GM08714 (cell line): ENCODE data around the gene HSPA1L.

Experiments used
- H3K4me3 ChIP-seq: fragments of 200-500 bp; sonication (Bioruptor generic); 2 replicates; pipeline ENCODE4 v1.5.1; 2014; ENCODE audit warnings: mild to moderate bottlenecking, low read length, inconsistent platforms
- ZNF274 ChIP-seq: IDR thresholded peaks from 2 replicates; pipeline ENCODE4 v1.6.1; 2012; ENCODE audit warnings: mild to moderate bottlenecking, low read depth, low read length

HSPA1L gene

GRCh38 chr6:31792090-31792374, 23.1 kb downstream of the HSPA1L start:
- H3K4me3 ChIP-seq = no peak overlapping the region
- no peak for TF ChIP-seq ZNF274

DNA sequence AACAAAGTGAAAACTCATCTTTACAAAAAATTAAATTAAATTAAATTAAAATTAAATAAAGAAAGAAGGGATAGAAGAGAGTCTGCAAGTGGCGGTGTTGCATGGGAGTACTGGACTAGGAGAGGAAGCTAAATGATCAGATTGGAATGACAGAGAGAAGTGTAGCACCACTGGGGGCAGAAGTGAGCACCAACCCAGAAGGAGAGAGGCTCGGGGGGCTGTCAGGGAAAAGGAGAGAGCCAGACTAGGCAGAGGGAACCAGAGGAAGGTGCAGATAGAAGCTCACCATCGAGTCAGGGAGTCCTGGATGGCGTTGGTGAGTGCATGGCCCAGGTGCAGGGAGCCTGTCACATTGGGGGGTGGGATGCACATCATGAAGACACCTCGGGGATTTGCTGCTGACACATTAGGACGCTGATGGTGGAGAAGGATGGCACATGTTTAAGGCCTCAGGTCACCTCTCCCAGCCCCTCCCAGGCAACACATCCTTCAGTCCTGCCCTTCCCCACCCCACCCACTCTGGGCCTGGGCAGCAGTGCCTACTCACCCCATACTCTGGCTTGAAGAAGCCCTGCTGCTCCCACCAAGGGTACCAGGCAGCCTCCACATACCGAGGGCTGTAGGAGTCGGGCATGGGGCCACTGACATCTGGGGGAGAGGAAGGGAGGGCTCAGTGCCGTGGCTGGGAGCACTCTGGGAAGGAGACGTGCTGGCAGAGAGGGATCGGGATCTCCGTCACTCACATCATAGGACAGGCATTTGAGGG, 23.6 kb downstream of the HSPA1L start:
- H3K4me3 ChIP-seq = no peak overlapping the region
- TF ChIP-seq ZNF274 = no peak

DNA sequence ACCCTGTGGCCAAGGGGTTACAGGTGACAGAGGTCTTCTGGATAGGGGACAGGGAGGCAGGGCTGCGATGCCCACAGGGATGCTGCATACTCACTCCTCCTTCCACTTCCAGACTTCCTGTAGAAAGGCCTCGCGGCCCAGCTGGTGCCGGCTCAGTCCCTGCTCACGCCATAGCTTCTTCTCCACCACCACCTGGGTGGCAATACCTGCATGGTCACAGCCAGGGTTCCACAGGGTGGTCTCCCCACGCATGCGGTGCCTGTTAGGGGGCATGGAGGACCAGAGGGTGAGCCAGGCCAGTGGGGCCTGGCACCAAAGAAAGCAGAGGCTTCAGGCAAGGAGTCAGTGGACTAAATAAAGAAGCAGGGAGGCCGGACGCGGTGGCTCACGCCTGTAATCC, 29.6 kb downstream of the HSPA1L start:
- no peak overlapping the region for H3K4me3 ChIP-seq
- TF ChIP-seq ZNF274 = no peak

DNA sequence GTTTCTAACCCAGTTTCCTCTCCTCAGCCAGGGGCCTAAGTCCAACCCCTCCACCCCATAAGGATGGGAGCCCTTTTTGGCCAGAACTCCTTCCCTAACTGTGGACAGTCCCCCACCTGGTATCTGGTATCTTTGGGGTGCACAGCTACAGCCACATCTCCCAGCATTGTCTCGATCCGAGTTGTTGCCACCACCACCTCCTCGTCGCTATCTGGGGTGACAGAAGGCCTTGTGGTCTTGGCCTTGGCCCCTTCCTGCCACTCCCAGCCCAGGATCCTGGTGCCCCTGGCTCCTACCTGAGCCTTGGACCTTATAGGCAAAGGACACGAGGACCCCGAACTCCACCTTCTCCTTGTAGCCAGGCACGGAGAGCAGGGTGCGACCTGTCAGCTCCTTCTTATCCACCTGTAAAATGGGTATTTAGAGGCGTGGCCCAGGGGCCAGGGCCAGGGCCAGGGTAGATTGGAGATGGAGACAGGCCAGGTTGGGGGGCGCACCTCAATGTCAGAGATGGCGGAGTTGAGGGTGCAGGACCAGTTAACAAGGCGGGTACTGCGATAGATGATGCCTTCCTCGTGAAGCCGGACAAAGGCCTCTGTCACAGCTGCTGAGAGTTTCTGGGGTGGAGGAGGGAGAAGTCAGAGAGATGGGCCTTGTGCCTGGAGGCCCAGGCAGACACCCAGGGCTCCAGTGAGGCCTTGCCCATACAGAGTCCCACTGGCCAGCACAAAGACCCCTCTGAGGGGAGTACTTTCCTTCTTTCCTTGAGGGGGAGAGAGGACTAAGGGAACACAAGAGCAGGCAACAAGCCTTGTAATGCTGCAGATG, 30.8 kb downstream of the HSPA1L start:
- H3K4me3 ChIP-seq = no peak overlapping the region
- no peak for TF ChIP-seq ZNF274

DNA sequence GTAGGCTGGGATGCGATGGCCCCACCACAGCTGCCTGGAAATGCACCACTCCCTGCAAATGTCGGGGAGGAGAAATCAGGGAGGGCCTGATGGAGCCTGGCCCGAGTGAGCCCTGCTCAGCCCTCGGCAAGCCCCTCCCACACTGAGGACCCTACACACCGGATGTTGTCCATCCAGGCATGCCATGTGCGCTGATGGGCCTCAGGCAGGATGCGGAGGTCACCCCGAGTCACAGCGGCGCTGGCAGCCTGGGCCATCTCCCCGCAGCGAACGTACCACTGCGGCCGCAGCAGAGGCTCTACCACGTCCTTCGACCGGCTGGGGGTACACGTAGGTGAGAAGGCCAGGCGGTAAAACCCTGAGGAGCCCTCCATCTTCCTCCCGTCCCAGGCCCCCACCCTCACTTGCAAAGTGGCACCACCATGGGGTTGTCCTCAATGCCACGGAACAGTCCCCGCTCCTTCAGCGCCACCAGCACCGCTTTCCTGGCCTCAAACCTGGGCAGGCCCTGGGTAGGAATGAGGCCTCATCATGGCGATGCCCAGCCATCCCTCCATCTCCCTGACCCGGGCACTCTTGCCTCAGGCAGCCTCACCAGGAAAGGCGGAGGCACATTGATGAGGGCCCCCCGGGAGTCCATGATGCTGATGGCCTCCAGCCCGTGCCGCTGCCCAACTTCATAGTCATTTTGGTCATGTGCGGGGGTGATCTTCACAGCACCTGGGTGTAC, 32.8 kb downstream of the HSPA1L start:
- no peak for TF ChIP-seq ZNF274
- no peak overlapping the region for H3K4me3 ChIP-seq

DNA sequence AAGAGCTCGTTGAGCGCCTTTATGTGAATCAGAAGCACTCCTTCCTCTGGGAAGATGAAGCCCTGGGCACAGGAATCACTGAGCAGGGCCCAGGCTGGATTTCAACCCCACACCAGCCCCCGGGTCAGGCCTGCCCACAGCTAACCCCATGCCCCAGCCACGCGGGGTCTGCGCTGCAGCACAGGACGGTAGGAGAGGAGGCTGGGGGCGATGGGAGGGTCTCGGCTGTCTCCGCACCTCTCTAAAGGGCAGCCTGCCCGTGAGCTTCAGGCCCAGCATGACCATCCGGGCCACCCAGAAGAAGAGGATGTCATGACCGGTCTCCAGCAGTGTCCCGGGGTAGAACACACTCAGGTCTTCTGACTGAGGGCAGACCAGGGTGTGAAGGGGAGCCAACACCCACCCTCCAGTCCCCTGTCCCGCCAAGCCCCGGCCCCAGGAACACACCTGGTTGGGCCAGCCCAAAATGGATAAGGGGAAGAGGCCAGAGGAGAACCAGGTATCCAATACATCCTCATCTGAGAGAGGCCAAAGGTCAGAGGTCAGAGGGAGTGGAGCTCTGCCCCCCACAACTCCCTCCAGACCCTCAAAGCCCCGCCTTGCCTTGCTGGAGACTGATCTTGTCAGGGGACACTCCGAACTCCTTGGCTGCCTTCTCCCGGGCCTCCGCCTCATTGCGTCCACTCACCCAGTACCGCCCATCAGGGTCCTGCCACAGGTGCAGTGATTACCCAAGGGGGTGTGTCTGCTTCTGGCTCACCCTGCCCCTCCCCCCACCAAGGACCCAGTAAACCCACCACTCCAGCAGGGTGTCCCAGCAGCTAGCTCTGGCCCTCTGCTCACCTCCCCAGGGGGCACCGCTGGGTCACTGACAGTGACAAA, 33.6 kb downstream of the HSPA1L start:
- no peak overlapping the region for H3K4me3 ChIP-seq
- TF ChIP-seq ZNF274 = no peak

- TF ChIP-seq ZNF274 = no peak
- no peak overlapping the region for H3K4me3 ChIP-seq
These were observed 34.4 kb downstream of the HSPA1L start for GRCh38 chr6:31780507-31781243.

- H3K4me3 ChIP-seq = no peak overlapping the region
- no peak for TF ChIP-seq ZNF274
These were observed 35.2 kb downstream of the HSPA1L start for GRCh38 chr6:31779908-31780307.

GRCh38 chr6:31778999-31779885, 35.8 kb downstream of the HSPA1L start:
- no peak overlapping the region for H3K4me3 ChIP-seq
- no peak for TF ChIP-seq ZNF274

DNA sequence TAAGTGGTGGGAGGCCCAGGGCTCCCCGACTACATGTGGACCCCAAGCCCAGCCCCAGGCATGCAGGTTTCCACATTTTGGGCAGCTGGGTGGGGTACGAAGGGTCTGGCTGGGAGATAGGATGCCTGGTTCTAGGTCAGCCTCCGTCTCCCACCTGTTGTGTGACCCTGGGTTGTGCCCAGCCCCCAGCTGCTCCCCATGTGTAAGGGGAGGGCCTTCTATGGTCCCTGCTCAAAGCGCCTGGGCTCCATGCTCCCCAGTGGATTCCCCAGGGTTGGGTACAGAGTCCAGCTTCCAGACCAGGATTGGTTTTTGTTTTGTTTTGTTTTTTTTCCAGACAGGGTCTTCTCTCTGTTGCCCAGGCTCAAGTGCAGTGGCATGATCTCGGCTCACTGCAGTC, 36.9 kb downstream of the HSPA1L start:
- no peak for TF ChIP-seq ZNF274

DNA sequence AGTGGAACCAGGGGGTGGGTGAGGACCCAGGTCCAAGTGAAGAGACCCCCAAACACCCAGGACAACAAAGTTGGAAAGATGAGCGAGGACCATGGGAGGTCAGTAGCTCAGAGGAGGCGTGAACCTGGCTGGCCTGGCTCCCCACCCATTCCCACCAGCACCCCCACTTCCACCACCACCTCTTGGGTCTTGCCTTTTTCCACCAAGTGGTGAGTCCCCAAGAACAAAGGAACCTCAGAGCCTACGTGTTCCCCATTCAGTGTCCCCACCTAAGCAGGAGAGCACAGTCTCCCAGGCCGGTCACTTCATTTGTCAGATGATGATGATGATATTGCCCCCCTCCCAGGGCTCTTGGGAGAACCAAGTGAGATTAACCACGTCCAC, 37.4 kb downstream of the HSPA1L start:
- no peak overlapping the region for H3K4me3 ChIP-seq
- no peak for TF ChIP-seq ZNF274

More for the DNA sequence above, 36.9 kb downstream of the HSPA1L start:
- no peak overlapping the region for H3K4me3 ChIP-seq

GRCh38 chr6:31776989-31777666, 38.0 kb downstream of the HSPA1L start, which contains the start of gene VWA7:
Gene VWA7, minus strand, starts transcription at chr6:31777328. Its CDS starts 549 bp downstream, at chr6:31776779.
- H3K4me3 ChIP-seq = no peak within 1 kb of the TSS
- no peak for TF ChIP-seq ZNF274
